LNCaP clone FGC (cell line): ENCODE measurements around the gene CELSR1.

Experiments
- DNase-seq: peaks from one replicate; pipeline ENCODE4 v3.0.0-alpha.2; 2011; ENCODE audit warnings: low read depth
- H3K4me3 ChIP-seq: 2 replicates; pipeline ENCODE4 v1.5.1; 2011; ENCODE audit warnings: mild to moderate bottlenecking, low read depth, low read length, control low read depth
- CTCF ChIP-seq: IDR thresholded peaks from 2 replicates; pipeline ENCODE4 v1.5.1; 2012; ENCODE audit warnings: mild to moderate bottlenecking; ENCODE audit not compliant: control insufficient read depth, insufficient read depth; ENCODE audit errors: extremely low read depth

CELSR1 gene

GRCh38 chr22:46430961-46431838, 106.2 kb downstream of the CELSR1 start:
- no peak for DNase-seq
- TF ChIP-seq CTCF: no peak
- no peak overlapping the region for H3K4me3 ChIP-seq

GRCh38 chr22:46429325-46429853, 108.0 kb downstream of the CELSR1 start:
- DNase-seq: no peak
- H3K4me3 ChIP-seq: no peak overlapping the region
- no peak for TF ChIP-seq CTCF

- no peak overlapping the region for H3K4me3 ChIP-seq
- no peak for DNase-seq
- no peak for TF ChIP-seq CTCF
These were observed 108.7 kb downstream of the CELSR1 start for GRCh38 chr22:46428602-46429324.

- TF ChIP-seq CTCF: no peak
These were observed 109.2 kb downstream of the CELSR1 start for GRCh38 chr22:46428171-46428570.

GRCh38 chr22:46425016-46425415, 112.4 kb downstream of the CELSR1 start:
- no peak for DNase-seq
- TF ChIP-seq CTCF: no peak
- no peak overlapping the region for H3K4me3 ChIP-seq

More at GRCh38 chr22:46428171-46428570, 109.2 kb downstream of the CELSR1 start:
- H3K4me3 ChIP-seq: no peak overlapping the region
- no peak for DNase-seq

- DNase-seq: no peak
- H3K4me3 ChIP-seq: no peak overlapping the region
- TF ChIP-seq CTCF: no peak
These were observed 112.9 kb downstream of the CELSR1 start for GRCh38 chr22:46424496-46424895.
